ENCODE data around the gene STT3B.

DNA sequence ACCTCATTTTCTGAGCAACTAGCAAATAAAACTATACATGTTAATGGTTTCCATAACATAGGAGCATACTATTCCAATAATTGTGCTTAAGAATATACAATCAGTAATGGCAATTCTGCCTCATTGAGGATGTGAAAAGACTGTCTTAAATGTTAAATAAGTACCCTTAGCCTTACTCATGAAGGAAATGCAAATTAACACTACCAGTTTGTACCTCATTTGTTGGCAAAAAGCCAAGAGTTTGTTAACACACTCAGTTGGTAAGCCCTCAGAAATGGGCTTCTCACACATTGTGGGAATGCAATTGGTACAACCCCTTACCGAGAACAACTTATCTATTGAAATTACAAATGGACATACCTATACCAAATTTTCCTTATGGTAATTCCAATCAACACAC lies 9.2 kb upstream of the STT3B start:
- no peak for TF ChIP-seq POLR2A (IDR thresholded peaks at IDR 0.05; ENCODE audit: low read depth, low read length)
- TF ChIP-seq POLR2AphosphoS5 (IDR thresholded peaks at IDR 0.05; ENCODE audit: low read depth, low read length): no peak
- TF ChIP-seq SPI1 (IDR thresholded peaks at IDR 0.05; ENCODE audit: low read depth, low read length): no peak
- TF ChIP-seq TAF1 (IDR thresholded peaks at IDR 0.05; ENCODE audit: low read depth, low read length): no peak

All from GM12891 (cell line).